Esophagus squamous epithelium (tissue), 4 donors: ENCODE results near the gene NAA80.

Experiments
- POLR2A ChIP-seq, 4 donors: fragments of 450-650 bp; IDR thresholded peaks; one replicate each; pipeline ENCODE4 v1.6.1; 2017; ENCODE audit warnings: antibody characterized with exemption in 4 of 4, mild to moderate bottlenecking in 4 of 4, moderate library complexity in 3 of 4
- TF ChIP-seq, protein P1 (sequence below), 6 experiments: fragments of 450-650 bp in 4 of 6; fragments of 200-600 bp in 2 of 6; sonication (generic) in 2 of 6; IDR thresholded peaks; one replicate each; pipeline ENCODE4 v1.5.1; 2016 to 2019; ENCODE audit warnings: antibody characterized with exemption in 6 of 6, mild to moderate bottlenecking in 4 of 6, moderate library complexity in 4 of 6

DNA sequence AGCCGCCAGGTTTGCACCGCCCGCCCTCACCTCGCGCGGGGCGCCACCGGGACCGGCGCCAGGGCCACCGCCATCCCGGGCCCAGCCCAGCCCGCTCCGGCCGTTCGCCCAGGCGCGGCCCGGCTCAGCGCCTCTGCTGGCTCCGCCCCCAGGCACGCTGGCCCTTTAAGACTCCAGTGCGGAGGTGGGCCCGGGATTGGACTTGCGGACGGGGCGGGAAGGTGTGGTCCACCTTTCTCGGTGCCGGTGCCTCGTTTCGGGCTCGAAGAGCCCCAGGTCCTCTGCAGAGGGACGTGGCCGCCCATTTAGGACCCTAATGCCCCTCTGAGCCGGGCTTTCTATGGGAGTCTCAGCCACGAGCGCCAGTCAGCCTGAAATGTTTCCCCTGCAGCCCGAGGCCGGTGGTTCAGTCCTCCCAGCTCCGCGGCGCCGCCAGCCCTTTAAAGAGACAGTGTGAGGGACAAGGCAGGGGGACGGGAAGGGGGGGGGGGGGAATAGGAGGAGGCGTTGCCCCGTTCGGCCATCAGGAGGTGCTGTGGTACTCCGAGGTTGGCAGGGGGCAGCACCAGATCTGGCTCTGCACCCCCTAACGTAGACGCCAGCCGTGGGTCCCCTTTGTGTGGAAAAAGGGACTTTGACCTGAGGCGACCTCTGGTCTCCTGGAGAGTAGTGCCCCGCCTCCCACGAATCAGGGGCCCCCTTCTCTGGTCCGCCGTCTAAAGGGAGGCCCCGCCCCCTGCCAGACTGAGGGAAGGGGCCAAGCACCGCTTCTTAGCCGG lies 22.3 kb upstream of the NAA80 start:
- TF ChIP-seq, protein P1, sequence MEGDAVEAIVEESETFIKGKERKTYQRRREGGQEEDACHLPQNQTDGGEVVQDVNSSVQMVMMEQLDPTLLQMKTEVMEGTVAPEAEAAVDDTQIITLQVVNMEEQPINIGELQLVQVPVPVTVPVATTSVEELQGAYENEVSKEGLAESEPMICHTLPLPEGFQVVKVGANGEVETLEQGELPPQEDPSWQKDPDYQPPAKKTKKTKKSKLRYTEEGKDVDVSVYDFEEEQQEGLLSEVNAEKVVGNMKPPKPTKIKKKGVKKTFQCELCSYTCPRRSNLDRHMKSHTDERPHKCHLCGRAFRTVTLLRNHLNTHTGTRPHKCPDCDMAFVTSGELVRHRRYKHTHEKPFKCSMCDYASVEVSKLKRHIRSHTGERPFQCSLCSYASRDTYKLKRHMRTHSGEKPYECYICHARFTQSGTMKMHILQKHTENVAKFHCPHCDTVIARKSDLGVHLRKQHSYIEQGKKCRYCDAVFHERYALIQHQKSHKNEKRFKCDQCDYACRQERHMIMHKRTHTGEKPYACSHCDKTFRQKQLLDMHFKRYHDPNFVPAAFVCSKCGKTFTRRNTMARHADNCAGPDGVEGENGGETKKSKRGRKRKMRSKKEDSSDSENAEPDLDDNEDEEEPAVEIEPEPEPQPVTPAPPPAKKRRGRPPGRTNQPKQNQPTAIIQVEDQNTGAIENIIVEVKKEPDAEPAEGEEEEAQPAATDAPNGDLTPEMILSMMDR (IDR thresholded peaks at IDR 0.05) = peak; percentile 20 to 53 (median 28)
- TF ChIP-seq POLR2A (IDR thresholded peaks at IDR 0.05) = peak in 2 of 4 donors; percentile 50 to 61
